GM18858 (cell line): ENCODE results near the gene DLEC1.

Experiments used
- ATAC-seq: cut with Tn5 transposase; IDR thresholded peaks from one replicate; pipeline ENCODE4 v1.9.1; 2021; ENCODE audit not compliant: unreplicated experiment

DLEC1 gene

GRCh38 chr3:38039101-38039898, at the start of gene DLEC1:
Gene DLEC1, plus strand, starts transcription at chr3:38039208. Its CDS starts 18 bp downstream, at chr3:38039226.
- ATAC-seq, result peak; percentile 54

GRCh38 chr3:37989821-37990480, 49.1 kb upstream of the DLEC1 start:
- no peak for ATAC-seq

- no peak for ATAC-seq
These were observed 48.5 kb upstream of the DLEC1 start, which contains the start of gene VILL for GRCh38 chr3:37990527-37990926. Gene VILL, plus strand, starts transcription at chr3:37990786. Its CDS starts 2,887 bp downstream, at chr3:37993673.

- ATAC-seq, result no peak
These were observed 47.9 kb upstream of the DLEC1 start for GRCh38 chr3:37991109-37991508.

- ATAC-seq, result no peak
These were observed 47.2 kb upstream of the DLEC1 start for GRCh38 chr3:37991823-37992222.

- no peak for ATAC-seq
These were observed 46.5 kb upstream of the DLEC1 start for GRCh38 chr3:37992271-37993066.

- ATAC-seq, result no peak
These were observed 45.9 kb upstream of the DLEC1 start for GRCh38 chr3:37993067-37993455.

GRCh38 chr3:37993460-37993819, 45.6 kb upstream of the DLEC1 start:
- ATAC-seq, result no peak

GRCh38 chr3:37993820-37994638, 45.0 kb upstream of the DLEC1 start:
- ATAC-seq, result peak; percentile 48

- no peak for ATAC-seq
These were observed 44.4 kb upstream of the DLEC1 start for GRCh38 chr3:37994639-37994972.

GRCh38 chr3:37995652-37996641, 43.1 kb upstream of the DLEC1 start:
- no peak for ATAC-seq

GRCh38 chr3:37996785-37997301, 42.2 kb upstream of the DLEC1 start:
- peak; percentile 46 for ATAC-seq

GRCh38 chr3:37997342-37997741, 41.7 kb upstream of the DLEC1 start:
- no peak for ATAC-seq

GRCh38 chr3:37997791-37998370, 41.1 kb upstream of the DLEC1 start:
- ATAC-seq, result no peak

GRCh38 chr3:37999836-38000235, 39.2 kb upstream of the DLEC1 start:
- ATAC-seq, result no peak

- no peak for ATAC-seq
These were observed 38.6 kb upstream of the DLEC1 start for GRCh38 chr3:38000242-38000916.

- no peak for ATAC-seq
These were observed 38.0 kb upstream of the DLEC1 start for GRCh38 chr3:38000965-38001455.

GRCh38 chr3:38001456-38002081, 37.4 kb upstream of the DLEC1 start:
- no peak for ATAC-seq
